Epithelial cell of proximal tubule (primary cell): ENCODE data around the gene NTM. TPM values are rescaled to one million over a fixed set of nuclear protein-coding genes. Genes with fewer than 3 reads are reported as not detected.
A peak's percentile ranks its signal among the peaks of the same experiment; 100 is the strongest.

Source experiments
- DNase-seq: peaks from one replicate; pipeline ENCODE4 v3.0.0-alpha.2; 2011; ENCODE audit warnings: low read depth
- H3K4me3 ChIP-seq: 2 replicates; pipeline ENCODE4 v1.5.1; 2011; ENCODE audit warnings: low read depth, mild to moderate bottlenecking, low read length
- CTCF ChIP-seq: conservative IDR thresholded peaks from 2 replicates; pipeline ENCODE4 v1.5.1; 2012; ENCODE audit warnings: low read depth, mild to moderate bottlenecking, low read length
- total RNA-seq: library from RNA; depleted of rRNA; stranded (reverse); fragments of >200 nt; gene quantifications from 2 replicates; pipeline ENCODE4 v1.2.3, GENCODE V29; 2015

NTM gene
- total RNA-seq, 1 donor from 2014 or later = 5.3 TPM

GRCh38 chr11:131612533-131612932 lies 242.1 kb downstream of the NTM start:
- DNase-seq = no peak
- no peak for TF ChIP-seq CTCF
- no peak overlapping the region for H3K4me3 ChIP-seq

GRCh38 chr11:131614631-131615030 lies 244.2 kb downstream of the NTM start:
- no peak for TF ChIP-seq CTCF
- DNase-seq = no peak
- H3K4me3 ChIP-seq = no peak overlapping the region

GRCh38 chr11:131615611-131616010 lies 245.2 kb downstream of the NTM start:
- DNase-seq = no peak
- no peak for TF ChIP-seq CTCF
- no peak overlapping the region for H3K4me3 ChIP-seq

- H3K4me3 ChIP-seq = no peak overlapping the region
- DNase-seq = no peak
- TF ChIP-seq CTCF = no peak
These were observed 246.2 kb downstream of the NTM start for GRCh38 chr11:131616481-131617140.

GRCh38 chr11:131618201-131618600 lies 247.8 kb downstream of the NTM start:
- TF ChIP-seq CTCF = no peak
- no peak overlapping the region for H3K4me3 ChIP-seq
- DNase-seq = no peak

GRCh38 chr11:131622193-131622592 lies 251.8 kb downstream of the NTM start:
- no peak overlapping the region for H3K4me3 ChIP-seq
- DNase-seq = no peak
- no peak for TF ChIP-seq CTCF

GRCh38 chr11:131624531-131624930 lies 254.1 kb downstream of the NTM start:
- TF ChIP-seq CTCF = no peak
- H3K4me3 ChIP-seq = no peak overlapping the region
- DNase-seq = peak; percentile 29
